ENCODE results near the gene KBTBD13. TPM values are rescaled to one million over a fixed set of nuclear protein-coding genes. Genes with fewer than 3 reads are reported as not detected.

Gene KBTBD13
- total RNA-seq, 4 donors from 2014 or later: 0.46 to 1.4 (median 1.1) TPM

- H3K9me3 ChIP-seq: no peaks in the 10 kb centered on the region
- H3K4me1 ChIP-seq: peaks cover 0 to 6% of the 10 kb centered on the region in 2 donors
- H3K36me3 ChIP-seq: no peaks in the 10 kb centered on the region
- no peak for DNase-seq
- no peak overlapping the region for H3K27ac ChIP-seq
- no peaks in the 10 kb centered on the region for H3K27me3 ChIP-seq
- intact Hi-C loops (cut with DNase I; ENCODE audit: low total_unique reads) (no loop called here), in situ Hi-C loops (cut with MboI; ENCODE audit: low sequenced_read_pairs in 4 of 4) (no loop called here)
- no peak overlapping the region for H3K4me3 ChIP-seq
- no peak for ATAC-seq
- TF ChIP-seq POLR2A (IDR thresholded peaks at IDR 0.05) (no peak), CTCF (IDR thresholded peaks at IDR 0.05 in 4 of 5, conservative IDR thresholded peaks at IDR 0.05 in 1 of 5) (no peak)
Observed at GRCh38 chr15:65056868-65057548, 19.5 kb upstream of the KBTBD13 start.

GRCh38 chr15:65057549-65057940 lies 19.0 kb upstream of the KBTBD13 start:
- no peak overlapping the region for H3K27ac ChIP-seq
- in situ Hi-C loops (cut with MboI; ENCODE audit: low sequenced_read_pairs in 4 of 4) (no loop called here), intact Hi-C loops (cut with DNase I; ENCODE audit: low total_unique reads) (no loop called here)
- no peaks in the 10 kb centered on the region for H3K36me3 ChIP-seq
- no peak for TF ChIP-seq CTCF (IDR thresholded peaks at IDR 0.05 in 4 of 5, conservative IDR thresholded peaks at IDR 0.05 in 1 of 5)
- no peak for TF ChIP-seq POLR2A (IDR thresholded peaks at IDR 0.05)
- no peaks in the 10 kb centered on the region for H3K27me3 ChIP-seq
- H3K4me3 ChIP-seq: no peak overlapping the region
- ATAC-seq (no peak), DNase-seq (no peak)
- no peaks in the 10 kb centered on the region for H3K9me3 ChIP-seq
- H3K4me1 ChIP-seq: peaks cover 0 to 6% of the 10 kb centered on the region in 2 donors

GRCh38 chr15:65058394-65059368 lies 17.9 kb upstream of the KBTBD13 start:
- Histone ChIP-seq H3K27ac (no peak overlapping the region), H3K4me1 (peaks cover 0 to 6% of the 10 kb centered on the region in 2 donors), H3K36me3 (no peaks in the 10 kb centered on the region), H3K4me3 (no peak overlapping the region), H3K9me3 (no peaks in the 10 kb centered on the region), H3K27me3 (no peaks in the 10 kb centered on the region)
- TF ChIP-seq CTCF (IDR thresholded peaks at IDR 0.05 in 4 of 5, conservative IDR thresholded peaks at IDR 0.05 in 1 of 5) (no peak), POLR2A (IDR thresholded peaks at IDR 0.05) (no peak)
- DNase-seq (no peak), ATAC-seq (no peak)
- in situ Hi-C loops (cut with MboI; ENCODE audit: low sequenced_read_pairs in 4 of 4) (no loop called here), intact Hi-C loops (cut with DNase I; ENCODE audit: low total_unique reads) (no loop called here)

- intact Hi-C loops (cut with DNase I; ENCODE audit: low total_unique reads) (no loop called here), in situ Hi-C loops (cut with MboI; ENCODE audit: low sequenced_read_pairs in 4 of 4) (no loop called here)
- no peak for TF ChIP-seq CTCF (IDR thresholded peaks at IDR 0.05 in 4 of 5, conservative IDR thresholded peaks at IDR 0.05 in 1 of 5)
- no peak for TF ChIP-seq POLR2A (IDR thresholded peaks at IDR 0.05)
- no peak for DNase-seq
- Histone ChIP-seq H3K27me3 (no peaks in the 10 kb centered on the region), H3K27ac (peak overlapping the region in 2 of 4 donors; percentile 42 to 49), H3K36me3 (no peaks in the 10 kb centered on the region), H3K9me3 (no peaks in the 10 kb centered on the region), H3K4me3 (no peak overlapping the region), H3K4me1 (peaks cover 0 to 6% of the 10 kb centered on the region in 2 donors)
- ATAC-seq: no peak
Observed at GRCh38 chr15:65059369-65059750, 17.2 kb upstream of the KBTBD13 start.

Measured in gastrocnemius medialis (tissue), 4 donors.